SK-N-DZ (cell line): ENCODE data around the gene DAPK1.
A peak's percentile ranks its signal among the peaks of the same experiment; 100 is the strongest.

Source experiments
- DNase-seq: peaks from one replicate; pipeline ENCODE4 v3.0.0-alpha.2; 2015; ENCODE audit warnings: low spot score

The DAPK1 gene

GRCh38 chr9:87641067-87641466 is 143.4 kb downstream of the DAPK1 start:
- no peak for DNase-seq

GRCh38 chr9:87642330-87643106 is 144.9 kb downstream of the DAPK1 start:
- no peak for DNase-seq

- no peak for DNase-seq
Measured at GRCh38 chr9:87643107-87643650, 145.5 kb downstream of the DAPK1 start.

- no peak for DNase-seq
Measured at GRCh38 chr9:87643778-87644570, 146.3 kb downstream of the DAPK1 start.

GRCh38 chr9:87644659-87645058 is 147.0 kb downstream of the DAPK1 start:
- DNase-seq, result no peak

GRCh38 chr9:87646546-87646945 is 148.9 kb downstream of the DAPK1 start:
- DNase-seq, result no peak

GRCh38 chr9:87647114-87647513 is 149.4 kb downstream of the DAPK1 start:
- DNase-seq, result no peak

GRCh38 chr9:87648606-87649005 is 150.9 kb downstream of the DAPK1 start:
- no peak for DNase-seq

GRCh38 chr9:87650611-87651295 is 153.1 kb downstream of the DAPK1 start:
- no peak for DNase-seq

GRCh38 chr9:87651431-87651830 is 153.8 kb downstream of the DAPK1 start:
- DNase-seq, result no peak

GRCh38 chr9:87653941-87654340 is 156.3 kb downstream of the DAPK1 start:
- DNase-seq, result no peak

- no peak for DNase-seq
Measured at GRCh38 chr9:87655731-87656130, 158.1 kb downstream of the DAPK1 start.

- no peak for DNase-seq
Measured at GRCh38 chr9:87656485-87656884, 158.8 kb downstream of the DAPK1 start.

GRCh38 chr9:87657190-87657589 is 159.5 kb downstream of the DAPK1 start:
- no peak for DNase-seq

GRCh38 chr9:87657893-87658292 is 160.2 kb downstream of the DAPK1 start:
- DNase-seq, result no peak

- DNase-seq, result no peak
Measured at GRCh38 chr9:87658511-87658910, 160.8 kb downstream of the DAPK1 start.

GRCh38 chr9:87659534-87660419 is 162.1 kb downstream of the DAPK1 start:
- DNase-seq, result no peak

GRCh38 chr9:87661241-87661640 is 163.6 kb downstream of the DAPK1 start:
- no peak for DNase-seq

GRCh38 chr9:87662808-87663528 is 165.3 kb downstream of the DAPK1 start:
- peak; percentile 46 for DNase-seq

GRCh38 chr9:87663556-87663955 is 165.9 kb downstream of the DAPK1 start:
- no peak for DNase-seq
